C4-2B (cell line): ENCODE results near the gene FAM83D.

Experiments used
- H3K27ac ChIP-seq: fragments of 450-650 bp; 2 replicates; pipeline ENCODE4 v1.5.1; 2017
- ZFX ChIP-seq: fragments of 450-650 bp; IDR thresholded peaks from 2 replicates; pipeline ENCODE4 v1.6.1; 2017
- TF ChIP-seq, protein P1 (sequence below): fragments of 450-650 bp; conservative IDR thresholded peaks from 2 replicates; pipeline ENCODE4 v1.5.1; 2017; ENCODE audit warnings: mild to moderate bottlenecking

The FAM83D gene

GRCh38 chr20:38883081-38883980 is 42.9 kb upstream of the FAM83D start:
- no peak for TF ChIP-seq ZFX
- TF ChIP-seq, protein P1, sequence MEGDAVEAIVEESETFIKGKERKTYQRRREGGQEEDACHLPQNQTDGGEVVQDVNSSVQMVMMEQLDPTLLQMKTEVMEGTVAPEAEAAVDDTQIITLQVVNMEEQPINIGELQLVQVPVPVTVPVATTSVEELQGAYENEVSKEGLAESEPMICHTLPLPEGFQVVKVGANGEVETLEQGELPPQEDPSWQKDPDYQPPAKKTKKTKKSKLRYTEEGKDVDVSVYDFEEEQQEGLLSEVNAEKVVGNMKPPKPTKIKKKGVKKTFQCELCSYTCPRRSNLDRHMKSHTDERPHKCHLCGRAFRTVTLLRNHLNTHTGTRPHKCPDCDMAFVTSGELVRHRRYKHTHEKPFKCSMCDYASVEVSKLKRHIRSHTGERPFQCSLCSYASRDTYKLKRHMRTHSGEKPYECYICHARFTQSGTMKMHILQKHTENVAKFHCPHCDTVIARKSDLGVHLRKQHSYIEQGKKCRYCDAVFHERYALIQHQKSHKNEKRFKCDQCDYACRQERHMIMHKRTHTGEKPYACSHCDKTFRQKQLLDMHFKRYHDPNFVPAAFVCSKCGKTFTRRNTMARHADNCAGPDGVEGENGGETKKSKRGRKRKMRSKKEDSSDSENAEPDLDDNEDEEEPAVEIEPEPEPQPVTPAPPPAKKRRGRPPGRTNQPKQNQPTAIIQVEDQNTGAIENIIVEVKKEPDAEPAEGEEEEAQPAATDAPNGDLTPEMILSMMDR, result no peak
- H3K27ac ChIP-seq, result no peak overlapping the region

DNA sequence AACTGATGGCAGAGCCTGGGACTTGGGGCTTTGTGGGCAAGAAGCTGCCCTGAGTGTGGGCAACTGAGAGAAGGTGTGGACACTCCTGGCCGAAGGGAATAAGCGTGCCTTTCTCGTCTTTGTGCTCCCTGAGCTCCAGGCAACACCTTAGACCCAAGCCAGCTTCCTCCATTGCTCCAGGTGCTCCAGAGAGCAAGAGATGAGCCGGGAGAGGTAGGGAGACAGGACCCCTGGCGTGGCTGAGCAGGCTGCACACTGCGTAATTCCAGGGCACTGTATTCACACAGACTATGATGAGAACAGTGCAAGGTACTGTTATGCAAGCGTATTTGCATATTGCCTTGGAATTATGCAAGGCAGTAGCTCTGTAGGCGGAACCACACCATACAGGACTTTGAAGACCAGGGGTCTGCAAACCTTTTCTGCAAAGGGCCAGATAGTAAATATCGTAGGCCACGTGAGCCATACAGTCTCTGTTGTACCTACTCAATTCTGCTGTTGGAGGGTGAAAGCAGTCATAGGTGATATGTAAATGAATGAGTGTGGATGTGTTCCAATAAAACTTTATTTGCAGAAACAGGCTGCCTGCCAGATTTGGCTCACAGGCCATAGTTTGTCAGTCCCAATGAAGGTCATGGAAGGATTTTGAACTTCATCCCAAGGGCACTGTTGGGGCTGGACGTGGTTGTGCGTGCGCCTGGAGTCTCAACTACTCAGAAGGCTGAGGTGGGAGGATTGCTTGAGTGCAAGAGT is 42.1 kb upstream of the FAM83D start:
- H3K27ac ChIP-seq, result no peak overlapping the region
- no peak for TF ChIP-seq ZFX
- TF ChIP-seq, protein P1, result no peak

DNA sequence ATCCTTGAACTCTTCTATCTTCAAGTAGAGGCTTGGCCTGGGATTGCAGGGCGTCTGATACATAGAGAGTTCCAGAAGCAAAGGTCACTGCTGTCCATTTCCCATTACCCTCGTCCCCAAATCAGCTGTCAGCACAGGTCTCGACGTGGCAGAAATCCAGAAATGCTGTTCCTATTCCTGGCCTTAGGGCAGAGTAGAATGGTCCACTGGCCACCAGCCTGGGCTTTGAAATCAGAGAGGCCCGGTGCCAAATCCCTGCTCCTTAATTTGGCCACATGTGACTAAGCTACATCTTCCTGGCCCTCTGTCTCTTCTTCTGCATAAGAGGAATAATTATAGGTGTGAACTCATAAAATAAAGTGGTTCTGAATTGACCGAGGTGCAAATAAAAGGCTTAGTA is 40.9 kb upstream of the FAM83D start:
- TF ChIP-seq, protein P1, result no peak
- no peak for TF ChIP-seq ZFX
- no peak overlapping the region for H3K27ac ChIP-seq

DNA sequence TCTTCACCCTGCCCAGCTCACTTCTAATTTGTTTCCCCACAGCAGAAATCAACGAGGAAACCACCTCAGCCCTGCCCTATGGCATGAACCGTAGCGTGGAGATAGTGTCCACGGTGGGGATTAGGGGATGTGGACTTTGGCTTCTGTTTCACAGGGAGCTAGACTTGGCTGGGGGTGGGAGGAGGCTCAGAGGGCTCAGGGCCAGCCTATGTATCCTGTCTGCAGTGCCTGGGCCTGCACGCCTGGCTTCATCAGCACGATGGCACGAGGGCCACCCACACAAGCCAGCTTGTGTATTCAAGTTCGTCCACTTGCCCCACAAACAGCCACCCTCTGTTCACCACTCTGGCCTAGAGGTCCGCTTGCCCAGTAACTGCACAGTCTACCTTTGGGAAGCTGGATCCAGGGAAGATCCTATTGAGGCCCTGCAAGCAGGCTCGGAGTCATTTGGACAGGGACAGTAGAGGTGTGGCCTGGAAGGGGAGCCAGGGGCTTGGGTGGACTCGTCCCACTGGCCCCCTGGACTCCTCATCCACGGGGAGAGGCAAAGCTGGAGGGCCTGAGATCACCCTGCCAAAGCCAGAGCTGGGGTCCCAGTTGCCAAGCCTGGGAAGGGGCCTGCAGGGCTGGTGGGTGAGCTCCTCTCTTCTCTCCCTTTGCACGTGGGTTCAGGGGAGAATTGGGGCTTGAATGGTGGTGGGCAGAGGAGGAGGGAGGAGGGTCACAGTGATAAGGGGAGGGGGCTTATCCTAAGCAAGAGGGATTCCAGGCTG is 38.0 kb upstream of the FAM83D start:
- no peak overlapping the region for H3K27ac ChIP-seq
- TF ChIP-seq ZFX, result no peak
- TF ChIP-seq, protein P1, result no peak

GRCh38 chr20:38889050-38889449 is 37.2 kb upstream of the FAM83D start:
- no peak for TF ChIP-seq ZFX
- TF ChIP-seq, protein P1, result no peak
- H3K27ac ChIP-seq, result no peak overlapping the region

GRCh38 chr20:38889792-38890496 is 36.3 kb upstream of the FAM83D start:
- TF ChIP-seq ZFX, result no peak
- TF ChIP-seq, protein P1, result no peak
- H3K27ac ChIP-seq, result no peak overlapping the region
